GM18951 (cell line): ENCODE results near the gene TBC1D5.

Experiments used
- POLR2A ChIP-seq: IDR thresholded peaks from 4 replicates; pipeline ENCODE4 v1.6.1; 2011; ENCODE audit warnings: mild to moderate bottlenecking; ENCODE audit not compliant: insufficient read length, insufficient read depth; ENCODE audit errors: extremely low read depth
- in situ Hi-C: fragments of 300-500 bp; cut with MboI; formaldehyde crosslinking; loops from one replicate; pipeline ENCODE4 v1.12.0; 2022; ENCODE audit warnings: low sequenced_read_pairs, mixed read lengths, inconsistent platforms; ENCODE audit not compliant: unreplicated experiment

The TBC1D5 gene

DNA sequence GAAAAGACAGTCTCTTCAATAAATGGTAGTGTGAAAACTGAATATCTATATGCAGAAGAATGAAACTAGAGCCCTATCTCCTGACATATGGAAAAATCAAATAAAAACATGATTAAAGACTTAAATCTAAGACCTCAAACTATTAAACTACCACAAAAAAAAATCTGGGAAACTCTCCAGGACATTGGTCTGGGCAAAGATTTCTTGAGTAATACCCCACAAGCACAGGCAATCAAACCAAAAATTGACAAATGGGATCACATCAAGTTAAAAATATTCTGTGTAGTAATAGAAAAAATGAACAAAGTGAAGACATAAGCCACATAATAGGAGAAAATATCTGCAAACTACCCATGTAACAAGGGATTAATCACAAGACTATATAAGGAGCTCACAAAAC is 286.4 kb downstream of the TBC1D5 start:
- in situ Hi-C loops, result no loop called here
- no peak for TF ChIP-seq POLR2A

DNA sequence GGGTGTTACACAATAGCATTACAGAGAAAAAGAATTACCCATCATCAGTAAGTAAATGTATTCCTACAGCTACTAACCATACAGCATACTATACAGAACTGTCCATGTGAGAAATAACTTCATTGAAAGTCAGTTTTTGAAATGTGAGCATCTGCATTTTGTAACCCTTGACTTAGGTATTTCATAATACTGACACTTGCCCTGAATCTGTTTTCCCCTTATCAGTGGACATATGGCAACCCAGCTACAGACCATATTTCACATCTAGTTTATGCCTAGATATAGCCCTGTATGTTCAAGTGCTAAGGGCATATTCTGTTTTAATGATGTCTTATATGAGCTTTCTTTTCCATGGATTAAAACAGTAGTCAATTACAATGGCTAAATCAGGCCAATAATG is 297.6 kb downstream of the TBC1D5 start:
- in situ Hi-C loops, result no loop called here
- no peak for TF ChIP-seq POLR2A

DNA sequence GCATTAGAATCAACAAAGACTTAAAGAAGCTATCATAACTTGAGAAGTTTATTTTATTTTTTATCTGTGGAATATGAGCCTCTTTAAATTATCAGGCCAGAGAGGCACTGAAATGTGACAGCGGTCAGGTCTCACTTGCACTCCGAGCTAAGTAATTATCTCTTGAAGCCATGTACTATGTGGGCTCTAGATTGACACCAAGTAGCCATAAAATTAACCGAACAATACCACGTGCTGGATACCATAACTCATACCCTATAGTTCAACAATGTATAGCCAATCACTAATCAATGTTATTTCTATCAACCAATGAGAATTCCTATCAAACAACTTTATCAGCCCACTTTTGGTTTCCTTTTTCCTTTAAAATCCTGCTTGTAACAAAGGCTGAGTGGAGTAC is 299.3 kb downstream of the TBC1D5 start:
- in situ Hi-C loops, result no loop called here

DNA sequence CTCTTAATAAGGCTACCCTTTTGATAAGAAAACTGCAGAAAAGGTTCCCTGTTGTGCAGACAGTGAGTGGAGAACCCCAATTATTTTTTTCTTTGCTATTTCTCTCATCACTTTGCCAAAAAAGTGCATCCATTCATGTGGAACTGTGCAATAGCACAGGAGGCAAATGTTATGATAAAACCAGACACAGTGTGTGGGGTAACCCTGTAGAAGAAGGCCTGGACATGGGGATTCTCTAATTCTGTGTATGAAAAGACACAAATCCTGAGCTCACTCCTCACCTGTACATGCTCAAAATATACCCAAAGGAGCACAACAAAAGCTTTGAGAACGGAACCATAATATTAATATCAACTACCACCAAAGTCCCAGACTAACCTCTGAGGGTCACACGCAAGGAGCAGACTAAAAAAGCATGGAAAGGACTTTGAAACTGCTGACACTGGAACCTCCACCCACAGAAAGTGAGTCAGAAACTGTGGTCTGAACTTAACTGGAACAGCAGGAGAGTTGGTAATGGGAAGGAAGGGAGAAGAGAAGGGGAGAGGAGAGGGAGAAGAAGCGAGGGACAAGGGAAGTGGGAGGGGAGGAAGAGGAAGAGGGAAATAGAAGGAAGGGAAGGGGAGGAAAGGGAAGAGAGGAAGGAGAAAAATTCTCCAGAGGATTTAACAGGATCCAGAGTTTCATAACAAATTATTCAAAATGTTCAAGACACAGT is 299.9 kb downstream of the TBC1D5 start:
- in situ Hi-C loops, result no loop called here
- TF ChIP-seq POLR2A, result no peak

More for the DNA sequence above, 299.3 kb downstream of the TBC1D5 start:
- no peak for TF ChIP-seq POLR2A

DNA sequence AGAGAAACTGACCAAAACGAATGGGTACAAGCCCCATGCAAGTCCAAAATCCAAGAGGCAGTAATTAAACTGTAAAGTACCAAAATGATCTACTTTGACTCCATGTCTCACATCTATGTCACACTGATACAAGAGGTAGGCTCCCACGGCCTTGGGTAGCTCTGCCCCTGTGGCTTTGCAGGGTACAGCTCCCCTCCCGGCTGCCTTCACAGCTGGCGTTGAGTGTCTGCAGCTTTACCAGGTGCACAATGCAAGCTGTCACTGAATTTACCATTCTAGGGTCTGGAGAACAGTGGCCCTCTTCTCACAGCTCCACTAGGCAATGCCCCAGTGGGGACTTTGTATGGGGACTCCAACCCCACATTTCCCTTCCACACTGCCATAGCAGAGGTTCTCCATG is 308.6 kb downstream of the TBC1D5 start:
- no peak for TF ChIP-seq POLR2A
- in situ Hi-C loops, result loop anchor here (10.0 kb wide), 1 partner anchor 401 kb away; no protein-coding TSS in a partner anchor

DNA sequence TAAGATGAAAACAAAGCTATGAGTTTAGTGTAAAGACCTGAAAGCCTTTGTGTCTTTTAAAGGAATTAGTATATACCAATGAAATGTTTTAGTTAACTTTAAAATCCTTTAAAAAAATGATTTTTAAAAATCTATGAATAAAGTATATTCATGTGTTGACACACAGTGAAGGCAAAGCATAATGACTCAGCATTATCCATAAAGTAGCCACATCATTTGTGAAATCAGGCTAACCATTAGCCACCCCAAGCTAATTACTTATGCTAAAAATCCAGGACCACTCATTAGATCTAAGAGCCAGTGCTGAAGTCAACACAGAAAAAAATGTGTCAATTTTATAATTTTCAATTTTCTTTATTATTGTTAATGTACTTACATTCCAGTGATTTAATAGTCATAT is 310.2 kb downstream of the TBC1D5 start:
- TF ChIP-seq POLR2A, result no peak
- in situ Hi-C loops, result loop anchor here (10.0 kb wide), 1 partner anchor 403 kb away; no protein-coding TSS in a partner anchor

DNA sequence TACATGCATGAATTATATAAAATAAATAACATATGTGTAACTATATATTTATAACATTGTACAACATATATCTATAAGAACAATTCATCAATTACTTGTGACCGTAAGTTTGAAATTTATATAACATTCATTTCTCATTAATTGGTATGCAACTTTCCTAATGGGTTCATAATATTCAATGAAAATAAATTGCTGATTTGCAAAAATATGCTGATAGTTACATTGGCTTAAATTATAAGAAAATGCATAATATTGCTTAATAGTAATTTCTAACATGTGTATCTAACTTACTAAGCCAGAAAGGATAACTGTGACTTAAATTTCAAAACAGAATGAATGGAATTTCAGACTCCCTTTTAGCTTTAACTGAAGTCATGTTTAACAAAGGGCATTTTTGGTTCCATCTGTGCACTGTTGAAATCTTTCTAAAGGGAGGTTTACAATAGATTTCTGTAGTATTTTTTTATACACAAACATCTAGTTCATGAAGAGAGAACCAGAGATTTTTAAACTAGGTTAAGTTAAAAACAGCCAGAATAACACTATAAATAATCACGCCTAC is 310.9 kb downstream of the TBC1D5 start:
- TF ChIP-seq POLR2A, result no peak
- in situ Hi-C loops, result loop anchor here (10.0 kb wide), 1 partner anchor 403 kb away; no protein-coding TSS in a partner anchor

DNA sequence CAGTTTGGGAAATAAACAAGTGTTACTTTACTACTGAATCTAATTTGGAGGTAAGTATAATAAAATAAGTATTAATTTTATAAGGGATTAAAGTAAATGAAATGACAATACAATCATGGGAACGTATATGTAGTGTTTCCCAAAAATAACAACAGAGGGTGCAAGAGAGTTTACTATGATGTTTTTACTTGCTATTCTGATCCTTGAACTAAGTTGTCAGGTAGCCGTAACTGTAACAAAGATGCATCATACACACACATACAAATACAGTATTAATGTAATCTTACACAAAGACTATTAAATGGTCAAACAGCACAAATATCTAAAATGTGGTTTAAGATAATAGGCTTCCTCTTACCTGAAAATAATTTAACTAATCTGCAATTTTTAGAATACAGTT is 311.4 kb downstream of the TBC1D5 start:
- TF ChIP-seq POLR2A, result no peak
- in situ Hi-C loops, result loop anchor here (10.0 kb wide), 1 partner anchor 404 kb away; no protein-coding TSS in a partner anchor

DNA sequence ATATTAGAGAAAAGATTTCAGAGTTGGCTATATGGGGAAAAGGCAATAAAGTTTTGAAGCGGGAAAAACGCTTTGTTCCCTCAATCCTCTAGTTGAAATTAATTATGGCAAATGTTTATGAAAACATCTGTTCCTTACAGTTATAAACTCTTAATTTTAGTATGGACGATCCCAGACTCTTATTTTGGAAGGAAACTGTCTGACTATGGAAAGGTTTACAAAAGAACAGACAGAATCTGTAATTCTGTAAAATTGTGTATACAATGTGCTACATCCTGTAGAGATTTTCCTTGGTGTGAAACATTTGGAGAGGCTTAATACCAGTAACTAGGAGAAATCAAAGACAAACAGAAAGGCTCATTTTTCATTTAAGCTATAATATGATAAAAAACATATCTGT is 311.8 kb downstream of the TBC1D5 start:
- no peak for TF ChIP-seq POLR2A
- in situ Hi-C loops, result loop anchor here (10.0 kb wide), 1 partner anchor 404 kb away; no protein-coding TSS in a partner anchor

DNA sequence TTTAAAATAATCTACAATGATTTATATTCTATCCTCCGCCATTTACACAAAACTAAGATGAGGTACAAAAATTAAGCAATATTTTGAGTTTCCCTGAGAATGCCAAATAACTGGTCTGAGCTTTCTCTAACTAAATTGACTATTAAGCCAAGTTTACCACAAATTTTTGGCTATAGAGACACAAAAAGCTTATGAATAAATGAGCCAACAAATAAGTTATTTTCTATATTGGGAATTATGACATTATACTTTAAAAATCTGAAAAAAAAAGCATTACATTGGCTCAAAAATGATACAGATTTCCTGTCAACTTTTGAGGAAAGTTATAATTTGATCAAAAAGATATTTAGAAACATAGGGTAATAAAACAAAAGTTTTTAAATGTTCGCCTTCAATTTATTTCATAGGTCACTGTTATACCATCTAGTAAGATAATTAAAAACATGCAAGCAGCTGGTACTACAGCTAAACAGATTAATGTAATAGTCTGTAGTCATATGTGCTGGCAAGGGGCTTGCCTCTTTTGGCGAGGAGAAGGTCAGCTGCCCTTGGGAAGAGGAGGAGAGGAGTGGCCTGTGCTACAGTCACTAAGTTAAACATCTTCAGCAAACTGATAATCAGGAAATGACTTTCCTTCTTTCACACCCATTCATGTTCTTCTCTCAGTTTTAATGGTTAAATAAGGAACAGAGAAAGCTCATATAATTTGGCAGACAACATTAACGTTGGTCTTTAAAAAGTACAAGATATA is 318.5 kb downstream of the TBC1D5 start:
- in situ Hi-C loops, result loop anchor here (25.0 kb wide), 1 partner anchor 812 kb away; the partner anchor contains the start of gene DAZL
- no peak for TF ChIP-seq POLR2A

DNA sequence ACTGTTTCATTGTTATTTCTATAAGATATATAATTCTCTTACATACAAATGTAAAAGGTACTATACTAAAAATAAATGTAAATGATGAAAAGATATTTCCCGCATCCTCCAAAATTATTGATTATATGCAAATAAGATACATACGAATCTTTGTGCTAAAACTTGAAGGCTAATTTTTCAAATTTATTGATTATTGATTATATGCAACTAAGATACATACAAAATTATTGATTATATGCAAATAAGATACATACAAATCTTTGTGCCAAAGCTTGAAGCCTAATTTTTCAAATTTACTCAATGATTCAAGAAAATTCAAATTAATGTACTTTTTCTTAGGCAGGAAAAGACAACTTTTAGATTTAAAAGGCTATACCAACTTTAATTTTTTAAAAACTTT is 319.8 kb downstream of the TBC1D5 start:
- no peak for TF ChIP-seq POLR2A
- in situ Hi-C loops, result loop anchor here (25.0 kb wide), 1 partner anchor 810 kb away; the partner anchor contains the start of gene DAZL

DNA sequence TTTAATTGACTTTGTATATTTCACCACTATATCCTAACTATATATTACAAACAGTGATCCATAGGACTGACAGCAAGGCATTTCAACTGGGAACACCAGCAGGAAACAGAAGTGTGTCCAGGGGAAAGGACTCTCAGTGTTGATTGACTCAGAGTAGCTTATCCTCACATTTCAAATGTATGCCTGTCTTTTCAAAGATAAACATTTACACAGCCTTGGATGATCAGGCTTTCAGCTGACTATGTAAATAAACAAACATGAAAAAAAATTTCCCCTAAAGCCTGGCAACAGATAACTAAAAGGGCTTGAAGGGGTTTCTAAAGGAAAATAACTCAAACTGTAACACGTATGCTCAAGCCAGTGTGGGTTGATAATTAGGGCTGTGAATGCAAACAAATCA is 321.8 kb downstream of the TBC1D5 start:
- no peak for TF ChIP-seq POLR2A
- in situ Hi-C loops, result loop anchor here (25.0 kb wide), 1 partner anchor 808 kb away; the partner anchor contains the start of gene DAZL

DNA sequence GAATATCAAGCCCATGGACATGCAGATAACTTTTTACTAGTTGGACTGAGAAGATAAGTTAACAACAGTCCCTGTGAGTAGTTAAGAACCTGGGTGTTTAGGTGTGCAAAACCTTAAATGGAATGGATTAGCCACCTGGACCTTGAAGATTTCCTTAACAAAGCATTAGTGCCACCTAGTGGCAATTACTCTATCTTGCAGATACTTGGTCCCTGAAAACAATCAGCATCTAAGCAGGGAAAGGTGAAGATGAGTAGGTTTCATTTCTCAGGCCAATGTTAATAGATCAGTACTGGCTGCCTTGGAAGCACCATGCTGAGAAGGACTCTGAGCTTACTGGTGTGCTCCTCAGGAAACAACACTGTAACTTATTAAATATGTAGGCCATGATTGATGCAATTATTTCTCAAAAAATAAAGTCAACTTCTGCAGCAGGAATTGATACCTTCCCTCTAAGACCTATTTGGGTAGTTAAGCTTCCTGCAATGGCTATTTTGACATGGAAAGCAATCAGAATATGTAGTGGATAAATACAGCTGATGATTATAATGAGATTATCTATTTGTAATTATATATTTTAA is 329.4 kb downstream of the TBC1D5 start:
- TF ChIP-seq POLR2A, result no peak
- in situ Hi-C loops, result loop anchor here (5.0 to 25.0 kb wide), 2 partner anchors 151 to 801 kb away; partner anchors contain the start of gene DAZL

DNA sequence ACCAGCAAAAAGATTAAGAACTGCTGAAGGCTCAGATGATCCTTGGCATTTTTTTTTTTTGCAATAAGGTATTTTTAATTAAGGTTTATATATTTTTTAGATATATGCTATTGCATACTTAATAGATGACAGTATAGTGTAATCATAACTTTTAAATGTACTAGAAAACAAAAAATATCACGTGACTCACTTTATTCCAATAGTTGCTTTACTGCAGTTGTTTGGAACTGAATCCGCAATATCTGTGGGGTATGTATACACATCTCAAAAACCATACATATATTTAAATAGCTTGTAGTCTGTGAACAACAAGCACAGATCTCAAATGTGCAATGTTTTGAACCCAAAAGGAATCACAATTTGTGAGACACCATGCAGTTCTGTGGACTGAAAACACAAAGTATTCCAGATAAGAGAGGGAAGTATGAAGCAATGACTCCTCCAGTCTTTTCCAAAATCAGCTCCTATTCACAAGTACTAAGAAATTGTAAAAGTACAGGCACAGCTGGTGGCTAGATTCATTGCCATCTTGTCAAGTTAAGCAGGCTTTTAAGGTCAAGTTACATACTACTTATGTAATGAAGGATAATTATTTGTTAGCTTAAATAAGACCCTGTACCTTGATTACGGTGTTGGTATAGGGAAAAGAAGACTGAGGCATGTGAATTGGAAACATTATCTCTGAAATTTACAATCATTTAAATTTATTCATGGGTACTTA is 331.1 kb downstream of the TBC1D5 start:
- no peak for TF ChIP-seq POLR2A
- in situ Hi-C loops, result loop anchor here (5.0 to 25.0 kb wide), 2 partner anchors 149 to 799 kb away; partner anchors contain the start of gene DAZL
